Tibial nerve (tissue), 3 donors: Measurements from ENCODE around the gene GLIS2.

Source experiments
- CTCF ChIP-seq, 5 experiments: fragments of 200-600 bp in 3 of 5; fragments of 450-650 bp in 2 of 5; sonication (generic) in 3 of 5; IDR thresholded peaks; one replicate each; pipeline ENCODE4 v1.5.1; 2016 to 2019; ENCODE audit warnings: antibody characterized with exemption in 5 of 5, mild to moderate bottlenecking in 3 of 5, moderate library complexity in 2 of 5
- POLR2A ChIP-seq, 2 donors: fragments of 450-650 bp; IDR thresholded peaks; one replicate each; pipeline ENCODE4 v1.6.1; 2017; ENCODE audit warnings: antibody characterized with exemption in 2 of 2, mild to moderate bottlenecking in 2 of 2, moderate library complexity in 2 of 2

- TF ChIP-seq CTCF (IDR thresholded peaks at IDR 0.05), result no peak
- no peak for TF ChIP-seq POLR2A (IDR thresholded peaks at IDR 0.05)
Measured at GRCh38 chr16:4332083-4332482, 16.2 kb downstream of the GLIS2 start.
